Measurements from ENCODE around the gene FZD10.

Gene FZD10

GRCh38 chr12:130205495-130205894 is 43.2 kb downstream of the FZD10 start:
- H3K27me3 ChIP-seq (ENCODE audit: insufficient read depth, poor library complexity, severe bottlenecking), result no peaks in the 10 kb centered on the region
- no peak for TF ChIP-seq REST (IDR thresholded peaks at IDR 0.05; ENCODE audit: insufficient replicate concordance, low read depth)
- TF ChIP-seq SPI1 (IDR thresholded peaks at IDR 0.05; ENCODE audit: borderline replicate concordance, low read depth), result no peak
- TF ChIP-seq POLR2AphosphoS5 (IDR thresholded peaks at IDR 0.05; ENCODE audit: low read depth), result no peak
- TF ChIP-seq, protein P1, sequence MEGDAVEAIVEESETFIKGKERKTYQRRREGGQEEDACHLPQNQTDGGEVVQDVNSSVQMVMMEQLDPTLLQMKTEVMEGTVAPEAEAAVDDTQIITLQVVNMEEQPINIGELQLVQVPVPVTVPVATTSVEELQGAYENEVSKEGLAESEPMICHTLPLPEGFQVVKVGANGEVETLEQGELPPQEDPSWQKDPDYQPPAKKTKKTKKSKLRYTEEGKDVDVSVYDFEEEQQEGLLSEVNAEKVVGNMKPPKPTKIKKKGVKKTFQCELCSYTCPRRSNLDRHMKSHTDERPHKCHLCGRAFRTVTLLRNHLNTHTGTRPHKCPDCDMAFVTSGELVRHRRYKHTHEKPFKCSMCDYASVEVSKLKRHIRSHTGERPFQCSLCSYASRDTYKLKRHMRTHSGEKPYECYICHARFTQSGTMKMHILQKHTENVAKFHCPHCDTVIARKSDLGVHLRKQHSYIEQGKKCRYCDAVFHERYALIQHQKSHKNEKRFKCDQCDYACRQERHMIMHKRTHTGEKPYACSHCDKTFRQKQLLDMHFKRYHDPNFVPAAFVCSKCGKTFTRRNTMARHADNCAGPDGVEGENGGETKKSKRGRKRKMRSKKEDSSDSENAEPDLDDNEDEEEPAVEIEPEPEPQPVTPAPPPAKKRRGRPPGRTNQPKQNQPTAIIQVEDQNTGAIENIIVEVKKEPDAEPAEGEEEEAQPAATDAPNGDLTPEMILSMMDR (IDR thresholded peaks at IDR 0.05; ENCODE audit: insufficient read depth, low read length), result no peak
- no peak for TF ChIP-seq GABPA (IDR thresholded peaks at IDR 0.05; ENCODE audit: low read depth)
- no peak overlapping the region for H3K4me3 ChIP-seq (replicated peaks; ENCODE audit: insufficient read depth, low read length)
- DNase-seq (ENCODE audit: low read depth in 1 of 2, low spot score in 1 of 2), result no peak
- no peak overlapping the region for H3K27ac ChIP-seq (replicated peaks)

DNA sequence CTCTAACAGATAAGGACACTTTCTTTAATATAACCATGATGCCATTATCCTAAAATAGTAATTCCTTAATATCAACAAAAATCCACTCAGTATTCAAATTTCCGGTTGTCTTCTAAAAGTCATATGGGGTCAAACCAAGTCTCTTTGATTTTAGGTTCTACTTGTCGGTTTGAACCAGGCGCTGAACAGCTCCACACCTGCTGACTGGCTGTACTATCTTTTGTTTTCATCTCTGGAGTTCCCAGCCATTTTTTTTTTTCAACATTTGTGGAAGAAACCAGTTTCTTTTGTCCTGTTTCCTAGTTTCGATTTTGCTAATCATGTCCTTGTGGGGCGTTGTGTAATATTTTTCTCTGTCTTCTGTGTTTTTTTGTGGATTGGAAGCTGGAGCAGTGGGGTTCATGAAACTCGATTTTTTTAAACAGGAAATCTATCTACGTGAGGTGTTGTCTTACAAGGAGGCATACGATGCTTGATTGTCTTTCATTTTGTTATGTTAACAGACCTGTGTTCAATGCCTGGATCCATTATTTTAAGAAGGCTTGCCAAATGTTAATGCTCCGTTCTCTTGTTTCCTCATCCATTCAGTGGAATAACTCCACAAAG is 50.2 kb downstream of the FZD10 start:
- DNase-seq (ENCODE audit: low read depth in 1 of 2, low spot score in 1 of 2), result no peak
- no peaks in the 10 kb centered on the region for H3K27me3 ChIP-seq (ENCODE audit: insufficient read depth, poor library complexity, severe bottlenecking)
- no peak overlapping the region for H3K4me3 ChIP-seq (replicated peaks; ENCODE audit: insufficient read depth, low read length)
- H3K27ac ChIP-seq (replicated peaks), result no peak overlapping the region
- TF ChIP-seq GABPA (IDR thresholded peaks at IDR 0.05; ENCODE audit: low read depth) (no peak), REST (IDR thresholded peaks at IDR 0.05; ENCODE audit: insufficient replicate concordance, low read depth) (no peak), POLR2AphosphoS5 (IDR thresholded peaks at IDR 0.05; ENCODE audit: low read depth) (no peak), SPI1 (IDR thresholded peaks at IDR 0.05; ENCODE audit: borderline replicate concordance, low read depth) (no peak)
- TF ChIP-seq, protein P1 (IDR thresholded peaks at IDR 0.05; ENCODE audit: insufficient read depth, low read length), result no peak

DNA sequence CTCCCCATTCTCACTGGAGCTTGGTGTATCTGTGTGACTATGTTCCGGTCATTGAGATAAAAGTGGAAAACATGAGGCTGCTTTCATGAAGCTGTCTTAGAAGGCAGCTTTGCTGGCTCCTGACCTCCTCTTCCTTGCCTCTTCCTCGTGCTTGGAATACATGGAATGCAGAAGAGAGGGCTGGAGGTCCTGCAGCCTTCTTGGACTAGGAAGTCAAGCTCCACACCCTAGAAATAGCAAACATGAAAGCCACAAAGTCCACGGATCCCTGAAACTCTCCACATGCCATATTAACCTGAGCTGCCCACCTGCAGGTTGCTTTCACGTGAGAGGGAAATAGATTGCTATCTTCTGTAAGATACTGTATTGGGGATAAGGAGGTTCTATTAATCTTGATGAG is 51.0 kb downstream of the FZD10 start:
- Histone ChIP-seq H3K27ac (replicated peaks) (no peak overlapping the region), H3K4me3 (replicated peaks; ENCODE audit: insufficient read depth, low read length) (no peak overlapping the region), H3K27me3 (ENCODE audit: insufficient read depth, poor library complexity, severe bottlenecking) (no peaks in the 10 kb centered on the region)
- DNase-seq (ENCODE audit: low read depth in 1 of 2, low spot score in 1 of 2), result no peak
- TF ChIP-seq GABPA (IDR thresholded peaks at IDR 0.05; ENCODE audit: low read depth) (no peak), REST (IDR thresholded peaks at IDR 0.05; ENCODE audit: insufficient replicate concordance, low read depth) (no peak), SPI1 (IDR thresholded peaks at IDR 0.05; ENCODE audit: borderline replicate concordance, low read depth) (no peak), POLR2AphosphoS5 (IDR thresholded peaks at IDR 0.05; ENCODE audit: low read depth) (no peak)
- TF ChIP-seq, protein P1 (IDR thresholded peaks at IDR 0.05; ENCODE audit: insufficient read depth, low read length), result no peak

All from HL-60 (cell line).